CD4-positive, alpha-beta T cell treated with Interleukin-4 for 1 hour (primary cell): ENCODE data around the gene CLDN7.

Experiments
- DNase-seq, 2 donors: peaks; one replicate each; pipeline ENCODE4 v3.0.0-alpha.2; 2020 to 2022

Gene CLDN7

DNA sequence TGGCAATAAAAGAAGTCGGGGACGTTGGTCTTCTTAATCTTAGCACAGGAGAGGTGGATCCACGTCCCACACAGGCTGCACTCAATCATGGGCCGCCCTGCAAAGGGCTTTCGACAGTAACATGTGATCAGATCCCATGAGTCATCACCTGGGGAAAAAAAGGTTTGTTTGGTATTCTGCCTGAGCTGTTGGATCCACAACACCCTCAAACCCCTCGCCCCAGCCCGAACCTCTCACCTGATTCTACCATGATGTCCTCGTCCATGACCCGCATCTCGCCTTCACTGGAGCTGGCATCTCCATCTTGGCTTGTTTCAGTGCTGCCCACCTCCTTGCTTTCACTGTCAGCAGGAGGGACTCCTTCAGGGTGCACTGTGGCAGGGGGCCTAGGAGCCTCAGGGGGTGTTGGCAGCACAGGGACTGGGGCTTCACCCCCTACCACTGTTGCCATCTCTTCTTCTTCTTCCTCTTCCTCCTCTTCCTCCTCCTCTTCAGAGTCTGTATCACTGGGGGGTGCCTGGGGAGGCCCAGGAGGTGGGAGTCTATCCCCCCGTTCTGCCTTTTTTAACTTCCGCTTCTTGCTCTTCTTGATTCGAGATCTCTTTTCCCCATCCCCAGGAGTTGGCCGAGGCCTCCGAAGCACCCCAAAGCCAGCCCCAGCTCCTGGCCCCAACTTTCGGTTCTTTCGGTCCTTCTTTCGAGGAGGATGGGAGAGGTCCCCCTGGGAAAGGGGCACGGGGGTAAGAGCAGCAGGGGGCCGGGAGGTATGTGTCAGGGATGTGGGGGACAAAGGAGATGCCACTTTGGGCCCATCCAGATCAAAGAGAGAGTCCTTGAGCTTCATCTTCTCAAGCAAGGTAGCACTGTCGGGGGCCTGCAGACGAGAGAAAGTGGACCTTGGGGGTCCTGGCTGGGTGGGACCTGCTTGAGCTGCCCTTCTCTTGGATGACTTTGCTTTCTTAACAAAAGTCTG, 26.3 kb downstream of the CLDN7 start:
- DNase-seq, result no peak

DNA sequence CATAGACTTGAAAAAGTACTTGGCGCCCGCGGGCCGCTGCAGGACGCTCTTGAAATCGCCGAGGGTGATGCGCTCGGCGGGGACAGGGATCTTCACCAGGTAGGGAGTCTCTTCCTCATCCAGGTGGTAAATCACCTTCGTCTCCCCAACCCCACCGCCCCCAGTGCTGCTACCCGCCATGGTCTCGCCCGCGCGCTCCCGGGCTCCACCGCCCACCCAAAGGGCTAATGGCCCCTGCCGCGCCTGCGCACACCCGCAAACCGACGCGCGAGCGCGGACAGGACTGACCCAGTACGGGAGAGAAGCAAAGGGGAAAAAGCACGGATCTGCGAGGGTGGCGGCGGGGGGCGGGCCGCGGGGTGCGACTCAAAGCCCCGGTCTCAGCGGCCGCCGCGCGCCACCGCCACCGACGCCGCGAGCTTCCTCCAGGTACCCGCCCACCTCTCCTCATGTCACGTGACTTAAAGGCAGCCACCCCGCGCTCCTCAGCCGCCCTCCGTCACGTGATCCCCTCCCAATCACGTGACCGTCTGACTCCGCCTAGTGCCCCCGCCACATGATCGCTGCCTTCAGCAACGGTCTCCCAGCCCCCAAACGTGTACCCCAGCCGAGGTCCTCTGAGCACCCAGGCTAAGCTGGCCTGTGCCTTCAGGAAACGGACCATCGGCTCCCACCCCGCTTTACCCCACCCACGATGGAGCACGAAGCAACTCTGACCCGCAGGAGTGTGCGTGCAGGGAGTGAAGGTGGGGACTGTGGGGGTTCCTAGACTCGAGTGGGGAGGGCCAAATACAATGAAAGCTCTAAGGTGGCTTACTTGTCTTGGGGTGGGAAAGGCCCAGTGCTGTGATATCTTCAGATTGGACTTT, 28.0 kb downstream of the CLDN7 start, which contains the start of gene DVL2:
TSS of gene DVL2 (minus strand) at position 435 of the 869 bp plus-strand sequence. CDS start at position 180, 255 bp downstream.
- peak; percentile 95 to 96 for DNase-seq

DNA sequence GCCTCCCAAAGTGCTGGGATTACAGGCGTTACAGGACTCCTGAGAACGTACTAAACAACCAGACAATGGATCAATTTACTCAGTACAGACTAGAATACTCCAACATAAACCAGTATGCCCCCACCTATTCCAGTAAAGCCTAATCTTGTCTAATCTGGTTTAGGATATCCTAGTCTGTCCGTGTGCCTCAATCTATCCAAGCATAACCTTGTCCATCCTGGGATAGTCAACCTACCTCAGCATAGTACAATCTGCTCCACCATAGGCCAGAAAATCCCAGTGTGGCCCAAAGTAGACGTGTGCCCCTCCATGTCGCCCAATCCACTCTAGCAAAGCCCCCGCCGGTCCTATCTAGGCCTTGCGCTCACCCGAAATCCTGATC, 28.6 kb downstream of the CLDN7 start:
- no peak for DNase-seq

DNA sequence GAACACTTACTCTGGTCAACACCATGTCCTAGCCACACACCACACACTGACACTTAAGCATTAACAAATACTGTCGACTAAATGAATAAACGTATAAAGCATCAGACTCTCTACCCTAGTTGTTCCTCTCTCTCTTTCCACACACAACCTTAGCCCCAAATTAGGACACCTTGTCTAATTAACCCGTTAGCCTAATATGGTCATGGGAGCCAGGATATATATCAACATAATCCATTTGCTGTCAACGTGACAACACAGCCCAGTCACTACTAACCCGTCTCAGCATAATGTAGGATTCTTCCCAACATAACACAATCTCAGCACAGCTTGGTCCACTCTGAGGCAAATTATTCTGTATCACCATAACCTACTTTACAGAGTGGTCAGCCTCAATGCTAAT, 30.2 kb downstream of the CLDN7 start:
- no peak for DNase-seq

DNA sequence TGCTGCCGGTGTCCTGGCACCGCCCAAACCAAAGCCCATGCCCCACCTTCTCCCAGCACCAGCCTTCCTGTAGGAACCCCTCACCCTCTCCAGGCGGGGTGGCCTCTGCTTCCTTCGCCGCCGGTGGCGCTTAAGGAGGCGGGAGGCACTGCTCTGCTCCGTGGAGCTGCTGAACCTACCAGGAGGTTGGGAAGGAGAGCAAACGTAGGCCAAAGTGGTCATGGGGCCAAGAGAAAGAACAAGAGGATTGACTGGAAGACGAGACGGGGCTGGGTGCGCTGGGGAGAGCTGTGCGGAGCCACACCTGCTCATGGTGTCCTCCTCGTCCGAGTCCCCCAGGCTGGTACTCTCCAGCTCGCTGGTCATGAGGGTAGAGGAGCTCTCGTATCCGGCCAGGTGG, 32.8 kb downstream of the CLDN7 start:
- DNase-seq, result no peak

DNA sequence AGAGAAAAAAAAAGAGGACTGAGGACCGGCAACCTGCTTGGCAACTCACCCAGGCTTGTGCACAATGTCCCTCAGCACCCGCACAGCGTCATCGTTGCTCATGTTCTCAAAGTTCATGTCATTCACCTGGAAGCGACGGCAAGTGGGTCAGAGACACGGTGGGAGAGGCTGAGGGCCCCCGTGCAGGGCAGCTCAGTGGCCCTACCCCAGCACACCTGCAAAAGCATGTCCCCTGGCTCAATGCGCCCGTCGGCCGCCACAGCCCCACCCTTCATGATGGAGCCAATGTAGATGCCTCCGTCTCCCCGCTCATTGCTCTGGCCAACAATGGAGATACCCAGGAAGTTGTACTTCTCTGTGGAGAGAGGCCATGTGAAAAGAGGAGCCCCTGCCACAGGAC, 33.4 kb downstream of the CLDN7 start:
- no peak for DNase-seq

DNA sequence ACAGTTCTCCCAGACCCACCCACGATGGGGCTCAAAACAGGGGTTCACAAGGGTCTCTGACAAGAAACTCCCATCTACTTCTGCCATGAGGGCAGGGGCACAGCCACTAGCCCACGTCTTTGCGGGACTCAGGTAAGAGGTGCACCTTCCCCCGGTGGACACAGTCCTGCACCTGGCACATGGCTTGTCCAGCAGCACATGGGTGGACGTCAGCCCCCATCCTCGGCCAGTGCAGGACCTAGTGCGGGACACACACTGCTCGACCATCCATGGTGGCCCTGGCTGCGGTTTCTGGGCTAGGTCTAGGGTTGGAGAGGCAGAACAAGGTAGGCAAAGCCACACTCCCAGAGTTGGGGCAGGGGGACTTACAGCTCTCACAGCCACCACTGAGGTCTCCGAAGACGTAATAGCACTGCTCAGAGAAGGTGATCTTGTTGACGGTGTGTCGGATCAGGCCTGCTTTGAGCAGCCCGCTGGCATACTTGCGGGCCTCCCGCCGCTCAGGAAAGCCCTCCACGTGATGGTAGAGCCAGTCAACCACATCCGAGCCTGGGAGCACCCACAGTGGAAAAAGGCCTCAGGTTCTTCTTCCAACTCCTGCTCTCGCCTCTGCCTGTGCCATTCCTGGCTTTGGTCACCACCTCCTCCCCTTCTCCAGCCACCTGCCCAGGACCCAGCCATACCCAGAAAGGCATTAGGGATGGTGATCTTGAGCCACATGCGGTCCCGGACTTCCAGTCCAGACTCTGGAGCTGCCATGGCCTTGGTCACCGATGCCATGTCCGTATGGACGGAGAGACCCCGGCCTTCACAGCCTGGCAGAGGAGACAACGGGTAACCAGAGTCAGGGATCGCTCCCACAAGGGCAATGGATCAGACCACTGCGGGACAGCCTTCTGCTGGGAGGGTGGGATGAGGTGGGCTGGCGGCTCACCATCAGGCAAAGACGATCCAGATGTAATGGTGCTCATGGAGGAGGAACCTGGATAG, 35.3 kb downstream of the CLDN7 start:
- DNase-seq, result no peak

DNA sequence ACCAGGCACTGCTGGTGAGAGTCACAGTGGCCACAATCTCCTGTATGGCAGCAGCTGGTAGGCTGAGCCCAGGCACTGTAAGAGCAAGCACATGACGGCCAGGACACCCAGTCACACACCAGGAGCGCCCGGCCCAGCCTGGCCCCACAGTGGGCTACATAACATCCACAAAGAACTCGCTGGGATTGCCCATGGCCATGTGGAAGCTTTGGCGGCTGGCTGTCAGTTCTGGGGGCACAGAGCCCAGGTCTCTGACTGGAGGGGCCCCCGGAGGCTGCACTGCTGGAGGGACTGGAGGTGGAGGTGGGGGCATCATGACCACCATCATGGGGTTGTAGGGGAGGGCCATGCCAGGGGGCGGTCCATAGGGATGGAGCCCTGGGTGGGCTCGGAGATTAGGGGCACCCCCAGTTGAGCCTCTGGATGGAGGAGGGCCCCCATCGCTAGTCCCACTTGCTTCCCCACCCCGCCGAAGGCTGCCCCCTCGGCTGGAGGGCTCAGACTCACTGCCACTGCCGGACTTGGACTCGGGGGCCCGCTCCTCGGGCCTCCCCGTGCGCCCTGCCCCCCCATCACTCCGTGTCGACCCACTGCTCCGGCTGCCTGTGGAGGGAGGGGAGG, 36.5 kb downstream of the CLDN7 start:
- no peak for DNase-seq

DNA sequence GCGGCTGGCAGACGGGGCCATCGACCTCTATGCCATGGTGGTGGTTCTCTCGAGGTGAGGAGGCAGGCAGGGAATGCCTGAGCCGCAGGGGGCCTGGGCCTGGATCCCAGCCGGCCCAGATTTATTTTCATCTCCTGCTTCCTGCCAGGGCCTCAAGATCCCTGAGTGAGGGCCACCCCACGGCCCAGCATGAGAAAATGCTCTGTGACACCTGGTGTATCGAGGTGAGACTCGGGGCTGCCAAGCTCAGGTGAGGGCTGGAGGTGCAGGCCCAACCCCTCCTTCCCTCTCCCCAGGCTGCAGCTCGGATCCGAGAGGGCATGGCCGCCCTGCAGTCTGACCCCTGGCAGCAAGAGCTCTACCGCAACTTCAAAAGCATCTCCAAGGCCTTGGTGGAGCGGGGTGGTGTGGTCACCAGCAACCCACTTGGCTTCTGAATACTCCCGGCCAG, 37.6 kb downstream of the CLDN7 start:
- DNase-seq, result no peak

DNA sequence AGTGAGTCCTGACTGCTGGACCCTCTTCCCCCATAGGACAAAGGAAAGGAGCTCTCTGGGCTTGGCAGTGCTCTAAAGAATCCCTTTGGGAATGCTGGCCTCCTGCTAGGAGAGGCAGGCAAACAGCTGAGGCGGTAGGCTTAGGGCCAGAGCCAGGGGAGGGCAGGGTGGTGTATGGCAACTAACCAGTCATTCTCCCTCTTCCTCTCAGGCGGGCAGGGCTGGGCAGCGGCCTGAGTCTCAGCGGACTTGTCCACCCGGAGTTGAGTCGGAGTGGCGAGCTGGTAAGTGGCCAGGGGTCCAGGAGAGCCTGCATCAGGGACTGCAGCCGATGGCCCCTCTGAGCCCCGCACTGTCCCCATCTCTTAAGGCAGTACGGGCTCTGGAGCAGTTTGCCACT, 38.2 kb downstream of the CLDN7 start:
- no peak for DNase-seq

DNA sequence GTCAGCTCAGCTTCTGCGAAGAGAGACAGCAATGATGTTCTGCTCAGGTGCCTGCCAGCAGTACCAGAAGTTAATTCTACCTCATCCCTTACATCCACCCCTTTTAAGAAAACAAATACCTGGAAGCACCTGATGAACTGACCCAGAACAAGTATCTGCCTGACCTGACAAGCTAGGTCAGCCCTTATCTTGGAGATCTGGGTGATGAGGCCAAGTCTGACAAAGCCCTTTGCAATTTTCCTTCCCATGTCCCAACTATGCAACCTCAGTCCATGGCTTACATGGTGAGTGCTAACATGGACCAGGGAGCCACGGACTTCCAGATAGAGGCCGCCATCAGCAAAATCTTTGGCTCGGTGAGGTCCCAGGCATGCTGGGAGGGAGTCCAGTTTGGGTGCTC, 38.9 kb downstream of the CLDN7 start:
- DNase-seq, result no peak

DNA sequence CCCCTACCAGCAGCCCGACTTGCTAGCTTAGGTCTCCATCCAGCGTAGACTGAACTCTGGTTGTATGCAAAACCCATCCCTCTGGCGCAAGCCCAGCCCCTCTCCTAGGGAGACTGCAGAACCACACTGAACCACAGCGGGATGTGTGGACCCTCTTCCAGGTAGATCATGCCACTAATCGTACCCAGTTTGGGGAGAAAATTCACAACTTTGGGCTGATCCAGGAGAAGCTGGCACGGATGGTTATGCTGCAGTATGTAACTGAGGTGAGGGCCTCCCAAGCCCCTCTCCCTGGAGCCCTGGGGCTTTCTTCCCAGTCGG, 39.3 kb downstream of the CLDN7 start:
- no peak for DNase-seq

DNA sequence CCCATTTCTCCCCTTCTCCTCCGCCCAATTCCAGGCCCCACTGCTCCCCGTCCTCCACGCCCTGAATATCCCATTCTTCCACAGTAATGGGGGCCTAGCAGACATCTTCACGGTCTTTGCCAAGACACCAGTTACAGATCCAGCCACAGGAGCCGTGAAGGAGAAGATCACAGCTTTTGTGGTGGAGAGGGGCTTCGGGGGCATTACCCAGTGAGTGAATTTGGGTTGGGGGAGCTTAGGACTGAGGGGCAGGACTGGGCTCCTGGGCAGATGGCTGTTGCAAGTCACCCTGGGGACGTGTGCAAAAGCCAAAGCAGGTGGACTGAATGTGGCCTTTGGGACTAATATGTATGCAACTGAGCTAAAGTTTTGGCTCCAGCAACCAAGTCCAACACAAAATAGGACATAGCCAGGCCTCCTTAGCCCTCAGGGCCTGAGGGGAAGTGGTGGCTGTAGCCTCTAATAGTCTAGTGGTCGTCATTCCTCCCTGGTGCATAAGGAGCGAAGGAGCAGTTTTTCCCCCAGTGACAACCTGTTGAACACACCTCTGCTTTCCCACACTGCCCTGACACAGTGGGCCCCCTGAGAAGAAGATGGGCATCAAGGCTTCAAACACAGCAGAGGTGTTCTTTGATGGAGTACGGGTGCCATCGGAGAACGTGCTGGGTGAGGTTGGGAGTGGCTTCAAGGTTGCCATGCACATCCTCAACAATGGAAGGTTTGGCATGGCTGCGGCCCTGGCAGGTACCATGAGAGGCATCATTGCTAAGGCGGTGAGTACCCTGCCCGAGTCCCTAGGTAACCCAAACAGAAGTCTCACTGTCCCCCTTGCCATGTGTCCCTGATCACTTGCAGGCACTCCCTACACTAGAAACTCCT, 39.9 kb downstream of the CLDN7 start:
- DNase-seq, result no peak

DNA sequence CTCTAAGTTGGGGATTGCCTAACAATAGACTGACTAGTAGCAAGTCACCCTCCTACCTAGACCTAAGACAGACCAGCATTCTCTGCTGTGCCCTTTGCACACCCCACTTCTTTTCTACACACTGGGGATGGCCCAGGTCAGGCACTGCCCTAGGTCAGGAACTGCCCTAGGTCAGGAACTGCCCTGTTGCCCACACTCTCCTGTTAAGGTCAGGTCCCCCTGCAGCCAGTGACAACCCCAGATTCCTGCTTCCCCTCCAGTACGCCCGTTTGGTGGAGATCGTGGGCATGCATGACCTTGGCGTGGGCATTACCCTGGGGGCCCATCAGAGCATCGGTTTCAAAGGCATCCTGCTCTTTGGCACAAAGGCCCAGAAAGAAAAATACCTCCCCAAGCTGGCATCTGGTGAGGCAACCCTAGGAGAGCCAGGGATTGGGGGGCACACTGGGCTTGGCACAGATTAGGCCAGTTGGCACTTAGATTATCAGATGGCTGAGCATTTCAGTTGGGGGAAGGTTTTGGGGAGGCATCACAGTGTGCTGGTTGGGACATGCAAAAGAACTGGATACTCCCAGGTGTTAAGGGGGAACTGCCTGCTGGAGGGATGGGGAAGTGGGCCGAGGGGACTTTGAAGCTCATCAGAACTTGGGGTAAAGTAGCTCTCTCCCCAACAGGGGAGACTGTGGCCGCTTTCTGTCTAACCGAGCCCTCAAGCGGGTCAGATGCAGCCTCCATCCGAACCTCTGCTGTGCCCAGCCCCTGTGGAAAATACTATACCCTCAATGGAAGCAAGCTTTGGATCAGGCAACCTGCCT, 40.8 kb downstream of the CLDN7 start:
- DNase-seq, result no peak

DNA sequence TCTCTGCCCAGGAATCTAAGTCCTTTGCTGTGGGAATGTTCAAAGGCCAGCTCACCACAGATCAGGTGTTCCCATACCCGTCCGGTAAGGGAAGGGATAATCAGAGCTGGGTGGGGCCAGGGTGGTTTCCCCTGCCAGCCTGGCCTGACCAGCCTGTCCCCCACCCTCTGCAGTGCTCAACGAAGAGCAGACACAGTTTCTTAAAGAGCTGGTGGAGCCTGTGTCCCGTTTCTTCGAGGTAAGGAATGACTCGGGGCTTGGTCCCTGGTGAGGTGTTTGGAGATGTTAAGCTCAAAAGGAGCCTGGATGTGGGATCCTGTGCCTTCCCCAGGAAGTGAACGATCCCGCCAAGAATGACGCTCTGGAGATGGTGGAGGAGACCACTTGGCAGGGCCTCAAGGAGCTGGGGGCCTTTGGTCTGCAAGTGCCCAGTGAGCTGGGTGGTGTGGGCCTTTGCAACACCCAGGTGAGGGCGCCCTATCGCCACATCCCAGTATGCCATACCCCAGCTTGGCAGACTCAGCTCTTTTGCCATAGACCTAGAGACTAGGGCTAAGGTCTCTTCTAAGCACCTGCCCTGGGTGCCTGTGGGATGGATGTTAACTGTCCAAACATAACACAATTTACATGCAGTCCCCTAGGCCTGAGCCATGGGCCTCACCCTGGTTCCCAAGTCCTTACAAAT, 41.5 kb downstream of the CLDN7 start:
- DNase-seq, result peak; percentile 70 to 72

DNA sequence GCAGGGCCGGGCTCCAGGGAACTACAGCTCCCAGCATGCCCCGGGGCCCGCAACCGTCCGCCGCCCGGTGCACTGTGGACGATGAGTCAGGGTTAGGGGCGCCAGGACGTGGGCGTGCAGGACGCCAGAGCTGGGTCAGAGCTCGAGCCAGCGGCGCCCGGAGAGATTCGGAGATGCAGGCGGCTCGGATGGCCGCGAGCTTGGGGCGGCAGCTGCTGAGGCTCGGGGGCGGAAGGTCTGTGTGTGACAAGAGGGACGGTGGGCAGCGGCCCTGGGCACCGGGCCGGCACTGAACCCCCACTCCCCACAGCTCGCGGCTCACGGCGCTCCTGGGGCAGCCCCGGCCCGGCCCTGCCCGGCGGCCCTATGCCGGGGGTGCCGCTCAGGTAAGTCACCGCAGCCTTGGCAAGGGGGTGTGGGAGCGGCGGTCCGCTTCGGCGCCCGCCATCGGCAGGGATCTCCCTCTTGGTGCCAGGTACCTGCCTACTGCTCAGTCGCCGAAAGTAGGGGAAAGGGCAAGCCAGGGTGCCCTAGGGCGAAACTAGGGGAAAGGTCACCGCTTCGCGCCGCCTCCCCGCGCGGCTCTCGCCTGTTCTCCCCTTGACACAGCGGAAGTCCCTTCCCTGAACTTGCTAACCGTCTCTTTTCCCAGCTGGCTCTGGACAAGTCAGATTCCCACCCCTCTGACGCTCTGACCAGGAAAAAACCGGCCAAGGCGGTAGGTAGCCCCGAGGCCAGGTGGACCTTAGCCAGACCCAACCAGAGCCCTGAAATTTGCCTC, 42.3 kb downstream of the CLDN7 start, which contains the start of the genes ACADVL and DLG4:
TSS of gene ACADVL (plus strand) at position 127 of the 781 bp plus-strand sequence. CDS start at position 174, 47 bp downstream.
TSS of gene DLG4 (minus strand) at position 25 of the 781 bp plus-strand sequence.
- DNase-seq, result peak; percentile 78 to 79

DNA sequence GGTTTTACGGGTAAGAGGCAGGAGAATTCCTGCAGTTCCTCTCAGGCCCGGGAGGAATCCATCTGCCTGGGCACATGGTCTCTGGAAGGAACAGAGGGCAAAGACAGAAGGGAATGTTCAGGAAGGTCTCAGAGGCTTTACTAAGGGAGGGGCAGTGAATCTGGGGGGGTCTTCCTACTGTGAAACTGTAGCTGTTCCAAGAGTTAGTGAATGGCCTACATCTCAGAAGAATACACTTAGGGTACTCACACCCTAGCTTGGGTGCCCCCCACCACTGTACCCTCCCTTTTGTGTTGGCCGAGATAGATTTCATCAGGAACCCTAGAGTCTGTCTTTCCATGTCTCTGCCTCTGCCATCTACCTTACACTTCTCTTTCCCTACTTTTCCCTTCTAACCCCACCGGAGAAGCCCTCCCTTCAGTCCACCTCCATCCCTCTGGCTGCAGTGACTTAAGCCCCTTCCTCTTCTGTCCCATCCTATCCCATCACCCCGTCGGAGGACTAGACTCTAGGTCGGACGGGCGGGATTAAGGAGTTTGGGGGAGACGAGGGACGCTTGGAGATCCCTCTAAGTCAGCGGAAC, 43.0 kb downstream of the CLDN7 start:
- no peak for DNase-seq

DNA sequence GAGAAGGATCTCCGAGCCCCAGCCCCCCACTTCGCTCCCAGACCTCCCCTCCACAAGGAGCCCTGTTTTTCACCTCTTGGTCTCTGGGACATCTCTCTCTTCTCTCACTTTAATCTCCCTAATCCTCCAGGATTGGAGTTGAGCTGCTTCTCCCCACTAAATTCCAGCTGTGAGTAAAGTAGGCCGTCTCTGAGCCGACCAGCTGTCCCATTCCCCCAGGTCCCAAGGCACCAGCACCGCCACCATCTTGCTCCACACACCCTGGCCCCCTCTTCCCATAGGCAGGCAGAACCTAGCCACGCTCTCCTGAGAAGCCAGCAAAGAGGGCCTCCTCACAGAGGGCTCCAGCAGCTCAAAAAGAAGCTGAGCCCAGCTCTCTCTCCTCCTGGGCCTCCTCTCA, 43.5 kb downstream of the CLDN7 start:
- DNase-seq, result no peak
